H1 (cell line): ENCODE results near the gene IQCM. TPM values are rescaled to one million over a fixed set of nuclear protein-coding genes. Genes with fewer than 3 reads are reported as not detected.

Experiments used
- CTCF ChIA-PET: fragments of 300-600 bp; sonication (Branson Sonifier 250); formaldehyde crosslinking; loops from one replicate; lab custom pipeline; 2021; ENCODE audit not compliant: partially characterized antibody; lab: Charles Lee
- POLR2A ChIA-PET: fragments of 300-600 bp; sonication (Branson Sonifier 250); formaldehyde crosslinking; loops from one replicate; lab custom pipeline; 2021; ENCODE audit warnings: inconsistent platforms; ENCODE audit not compliant: partially characterized antibody; lab: Charles Lee
- DNase-seq, 2 experiments: peaks; one replicate each; pipeline versions ENCODE4 v3.0.0 to v3.0.0-alpha.2; 2010 to 2022; ENCODE audit warnings: low spot score in 2 of 2, low read depth in 1 of 2, mixed read lengths in 1 of 2
- FAIRE-seq: peaks from 2 replicates; lab custom pipeline; 2011; peaks lifted over from hg19 to GRCh38; lab: Jason Lieb, UNC
- H2AFZ ChIP-seq: 2 replicates; pipeline ENCODE4 v1.8.1; 2012; ENCODE audit warnings: low read length, inconsistent platforms
- H2AK5ac ChIP-seq: 2 replicates; pipeline ENCODE4 v1.6.1; 2013; ENCODE audit warnings: low read depth, low read length
- H2BK120ac ChIP-seq: replicated peaks from 2 replicates; pipeline ENCODE3; 2013; ENCODE audit warnings: low read depth, low read length, inconsistent platforms
- H2BK12ac ChIP-seq: 2 replicates; pipeline ENCODE4 v1.6.1; 2013; ENCODE audit warnings: low read depth, low read length
- H2BK15ac ChIP-seq: 2 replicates; pipeline ENCODE4 v1.6.1; 2013; ENCODE audit warnings: low read length
- H2BK20ac ChIP-seq: 2 replicates; pipeline ENCODE4 v1.6.1; 2013; ENCODE audit warnings: low read length
- H2BK5ac ChIP-seq: 2 replicates; pipeline ENCODE4 v1.6.1; 2013; ENCODE audit warnings: low read depth, low read length
- H3K14ac ChIP-seq: 2 replicates; pipeline ENCODE4 v1.6.1; 2013; ENCODE audit warnings: inconsistent platforms; ENCODE audit not compliant: insufficient read length
- H3K18ac ChIP-seq: 2 replicates; pipeline ENCODE4 v1.6.1; 2013; ENCODE audit warnings: low read length; ENCODE audit errors: extremely low read depth
- H3K23ac ChIP-seq: 2 replicates; pipeline ENCODE4 v1.6.1; 2013; ENCODE audit warnings: inconsistent platforms; ENCODE audit not compliant: insufficient read length
- H3K23me2 ChIP-seq: 2 replicates; pipeline ENCODE4 v1.6.1; 2013; ENCODE audit warnings: low read depth, low read length
- H3K27ac ChIP-seq: 2 replicates; pipeline ENCODE4 v1.6.1; 2011; ENCODE audit warnings: low read depth, low read length, inconsistent platforms
- H3K27me3 ChIP-seq, 4 experiments: replicated peaks in 1 of 4; 1 replicate in 1 of 4; 2 replicates in 3 of 4; pipeline versions ENCODE4 v1.6.1 to v1.8.1; 2011 to 2013; ENCODE audit warnings: low read length in 3 of 4, mild to moderate bottlenecking in 3 of 4, inconsistent platforms in 2 of 4, mixed read lengths in 2 of 4, moderate library complexity in 1 of 4; ENCODE audit not compliant: control insufficient read depth in 3 of 4, insufficient read depth in 3 of 4; ENCODE audit errors: extremely low read depth in 1 of 4
- H3K36me3 ChIP-seq, 4 experiments: 2 replicates each; pipeline versions ENCODE4 v1.6.1 to v1.8.1; 2011 to 2013; ENCODE audit warnings: mild to moderate bottlenecking in 4 of 4, low read length in 3 of 4, moderate library complexity in 2 of 4, control low read depth in 1 of 4, inconsistent platforms in 1 of 4; ENCODE audit not compliant: insufficient read depth in 4 of 4, control insufficient read depth in 2 of 4
- H3K4ac ChIP-seq: replicated peaks from 2 replicates; pipeline ENCODE3; 2013; ENCODE audit warnings: low read length, low read depth, mixed read lengths, inconsistent platforms; ENCODE audit not compliant: insufficient read length
- H3K4me1 ChIP-seq, 4 experiments: replicated peaks in 1 of 4; 1 replicate in 1 of 4; 2 replicates in 3 of 4; pipeline versions ENCODE4 v1.6.1 to v1.8.1; 2011 to 2013; ENCODE audit warnings: low read length in 3 of 4, inconsistent platforms in 2 of 4, mixed read lengths in 1 of 4; ENCODE audit not compliant: insufficient read depth in 4 of 4, control insufficient read depth in 3 of 4
- H3K4me2 ChIP-seq, 2 experiments: 2 replicates each; pipeline versions ENCODE4 v1.6.1 to v1.8.1; 2011 to 2013; ENCODE audit warnings: low read depth in 2 of 2, low read length in 2 of 2, control low read depth in 1 of 2, inconsistent platforms in 1 of 2, mild to moderate bottlenecking in 1 of 2; ENCODE audit not compliant: insufficient read depth in 1 of 2
- H3K4me3 ChIP-seq, 4 experiments: fragments of 200-600, 300-600 bp in 1 of 4; sonication (generic), shearing (Covaris generic), sonication (Bioruptor Twin) in 1 of 4; 2 replicates each; pipeline versions ENCODE4 v1.5.1 to v1.8.1; 2011 to 2016; ENCODE audit warnings: low read length in 4 of 4, low read depth in 3 of 4, control low read depth in 2 of 4, inconsistent platforms in 2 of 4, mild to moderate bottlenecking in 2 of 4, mixed read lengths in 1 of 4, moderate library complexity in 1 of 4; ENCODE audit not compliant: insufficient read depth in 2 of 4; ENCODE audit errors: extremely low read depth in 1 of 4
- H3K56ac ChIP-seq: replicated peaks from 2 replicates; pipeline ENCODE3; 2013; ENCODE audit warnings: low read depth, mild to moderate bottlenecking, mixed read lengths, low read length, inconsistent platforms; ENCODE audit not compliant: insufficient read length
- H3K79me1 ChIP-seq: 2 replicates; pipeline ENCODE4 v1.6.1; 2013; ENCODE audit warnings: low read depth, low read length, control low read depth
- H3K79me2 ChIP-seq, 2 experiments: 2 replicates each; pipeline versions ENCODE4 v1.6.1 to v1.8.1; 2012 to 2013; ENCODE audit warnings: low read length in 2 of 2, mild to moderate bottlenecking in 2 of 2, inconsistent platforms in 1 of 2; ENCODE audit not compliant: insufficient read depth in 2 of 2, control insufficient read depth in 1 of 2
- H3K9ac ChIP-seq, 4 experiments: replicated peaks in 1 of 4; 1 replicate in 1 of 4; 2 replicates in 3 of 4; pipeline versions ENCODE4 v1.6.1 to v1.8.1; 2011 to 2013; ENCODE audit warnings: low read depth in 3 of 4, low read length in 3 of 4, control low read depth in 2 of 4, mild to moderate bottlenecking in 2 of 4, moderate library complexity in 2 of 4, inconsistent platforms in 1 of 4; ENCODE audit errors: extremely low read depth in 1 of 4
- H3K9me3 ChIP-seq, 2 experiments: 2 replicates each; pipeline versions ENCODE4 v1.6.1 to v1.8.1; 2012 to 2013; ENCODE audit warnings: mild to moderate bottlenecking in 2 of 2, moderate library complexity in 2 of 2, control low read depth in 1 of 2, inconsistent platforms in 1 of 2, low read depth in 1 of 2, low read length in 1 of 2, mixed read lengths in 1 of 2; ENCODE audit not compliant: insufficient read depth in 2 of 2
- H4K20me1 ChIP-seq, 2 experiments: replicated peaks in 1 of 2; 2 replicates each; pipeline versions ENCODE3 to v1.8.1; 2011 to 2013; ENCODE audit warnings: inconsistent platforms in 2 of 2, low read length in 2 of 2, mild to moderate bottlenecking in 1 of 2; ENCODE audit not compliant: insufficient read depth in 2 of 2, control insufficient read depth in 1 of 2
- H4K5ac ChIP-seq: 2 replicates; pipeline ENCODE4 v1.6.1; 2013; ENCODE audit warnings: low read length, low read depth, mixed read lengths, inconsistent platforms; ENCODE audit not compliant: insufficient read length
- H4K8ac ChIP-seq: 2 replicates; pipeline ENCODE4 v1.8.0; 2013; ENCODE audit warnings: mild to moderate bottlenecking, moderate library complexity, low read length, inconsistent platforms; ENCODE audit not compliant: insufficient read depth; ENCODE audit errors: extremely low read depth
- H4K91ac ChIP-seq: replicated peaks from 2 replicates; pipeline ENCODE3; 2013; ENCODE audit warnings: low read length, mixed read lengths, inconsistent platforms; ENCODE audit not compliant: insufficient read length
- CBX5 ChIP-seq: fragments of 300-800, 300-1000 bp; sonication (generic); IDR thresholded peaks from 2 replicates; pipeline ENCODE4 v1.7.1; 2016; ENCODE audit warnings: antibody characterized with exemption, low read length, low read depth
- CEBPB ChIP-seq: IDR thresholded peaks from 2 replicates; pipeline ENCODE4 v1.6.1; 2012; ENCODE audit warnings: low read depth, low read length
- SIN3A ChIP-seq, 2 experiments: IDR thresholded peaks in 1 of 2; conservative IDR thresholded peaks in 1 of 2; 2 replicates each; pipeline ENCODE4 v1.6.1; 2011 to 2012; ENCODE audit warnings: low read length in 2 of 2, improper control_type of control experiment in 1 of 2, low read depth in 1 of 2, mild to moderate bottlenecking in 1 of 2
- WGBS, 2 experiments: shearing (Covaris generic) in 1 of 2; methylation state at CpG; one replicate each; pipeline versions ENCODE4 v1.1.6 to v1.1.7; 2013 to 2015; ENCODE audit warnings: low lambda C conversion rate in 2 of 2, mixed read lengths in 2 of 2, inconsistent platforms in 1 of 2, low coverage in 1 of 2, missing lambda C conversion rate in 1 of 2; ENCODE audit not compliant: insufficient replicate concordance in 2 of 2, insufficient coverage in 1 of 2, insufficient read length in 1 of 2; ENCODE audit errors: extremely low coverage in 1 of 2, missing lambda C conversion rate in 1 of 2; 5-methylcytosine and 5-hydroxymethylcytosine counted together
- polyA plus RNA-seq, 7 experiments: library from polyadenylated mRNA; depleted of rRNA in 3 of 7; stranded (reverse) in 5 of 7; unstranded in 2 of 7; fragments of >200 nt in 5 of 7; fragments of 200-250 nt in 2 of 7; gene quantifications; 1 replicate in 5 of 7; 2 replicates in 1 of 7; 4 replicates in 1 of 7; pipeline versions ENCODE4 v1.2.1 to v1.2.3, GENCODE V29; 2011 to 2013; ENCODE audit warnings: missing spikeins in 2 of 7, mixed read lengths in 2 of 7
- total RNA-seq: library from RNA; stranded (reverse); fragmentation: NEBNext Ultra II Directional; extraction: Animal tissue kit (Norgen Biotek cat#: 25700); gene quantifications from 2 replicates; pipeline ENCODE4 v1.2.1, GENCODE V29; 2021

The IQCM gene
- total and polyA plus RNA-seq, 2 of the 8 experiments (the other 6 are each of a cell fraction or from before 2014, with no cell fraction given), result not detected

DNA sequence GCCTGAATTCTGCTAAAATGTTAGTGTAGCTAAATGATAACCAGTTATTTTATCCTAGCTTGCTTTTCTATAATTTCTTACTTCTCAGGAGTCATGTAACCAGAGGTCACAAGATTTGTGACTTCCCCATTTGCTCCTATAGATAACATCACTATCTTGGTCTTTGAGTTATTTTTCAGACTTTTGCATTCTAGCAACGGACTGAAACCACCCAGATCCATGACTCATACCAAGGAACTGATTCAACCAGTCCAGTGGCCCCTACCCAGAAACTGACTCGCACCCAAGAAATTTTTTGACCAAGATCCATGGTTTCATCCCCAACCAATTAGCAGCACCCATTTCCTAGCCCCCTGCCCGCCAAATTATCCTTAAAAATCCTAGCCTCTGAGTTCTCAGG, 50.0 kb downstream of the IQCM start:
- 87% methylated on average over 3 of the region's 3 CpGs; no CpG with 5 or more reads in 1 of the 2 experiments for WGBS, 2 experiments
- Histone ChIP-seq H4K20me1 (no peaks in the 10 kb centered on the region), H3K56ac (no peak overlapping the region), H3K9ac (no peak overlapping the region), H3K14ac (no peak overlapping the region), H3K23ac (no peak overlapping the region), H2BK5ac (no peak overlapping the region), H3K36me3 (no peaks in the 10 kb centered on the region), H3K79me1 (no peaks in the 10 kb centered on the region), H3K4me1 (no peaks in the 10 kb centered on the region), H4K91ac (no peak overlapping the region), H4K8ac (no peak overlapping the region), H3K4me2 (no peak overlapping the region), H3K23me2 (no peaks in the 10 kb centered on the region), H3K27me3 (no peaks in the 10 kb centered on the region), H3K4ac (no peak overlapping the region), H3K27ac (no peak overlapping the region), H2AK5ac (no peak overlapping the region), H3K9me3 (no peaks in the 10 kb centered on the region), H2AFZ (no peak overlapping the region), H2BK12ac (no peak overlapping the region), H3K4me3 (no peak overlapping the region), H4K5ac (no peak overlapping the region), H2BK120ac (no peak overlapping the region), H2BK15ac (no peak overlapping the region), H3K79me2 (no peaks in the 10 kb centered on the region), H3K18ac (no peak overlapping the region), H2BK20ac (no peak overlapping the region)
- POLR2A ChIA-PET, result no interaction called here
- FAIRE-seq (no peak), DNase-seq (no peak)
- TF ChIP-seq CBX5 (no peak), CEBPB (no peak), SIN3A (conservative IDR thresholded peaks at IDR 0.05 in 1 of 2, IDR thresholded peaks at IDR 0.05 in 1 of 2; ENCODE audit: low read depth in 1 of 2, low read length in 2 of 2) (no peak)
- CTCF ChIA-PET, result no interaction called here
